CD4-positive, alpha-beta T cell (primary cell): ENCODE data around the gene BTBD9. TPM values are rescaled to one million over a fixed set of nuclear protein-coding genes. Genes with fewer than 3 reads are reported as not detected.
A peak's percentile ranks its signal among the peaks of the same experiment; 100 is the strongest.

Source experiments
- ATAC-seq: fragments of 200-7000 bp; cut with Tn5 transposase; one replicate; pipeline ENCODE4 v1.10.0; 2022; ENCODE audit warnings: mild to moderate bottlenecking; ENCODE audit not compliant: poor library complexity
- CTCF ChIA-PET: fragments of 350-600 bp; sonication (Branson Sonifier 250); formaldehyde crosslinking; loops from one replicate; lab custom pipeline; 2021; ENCODE audit warnings: antibody characterized with exemption, inconsistent platforms; lab: Charles Lee
- POLR2A ChIA-PET: fragments of 350-600 bp; sonication (Branson Sonifier 250); formaldehyde crosslinking; loops from one replicate; lab custom pipeline; 2021; ENCODE audit warnings: antibody characterized with exemption, inconsistent platforms; lab: Charles Lee
- DNase-seq, 14 experiments: peaks; one replicate each; pipeline ENCODE4 v3.0.0-alpha.2; 2013 to 2020; ENCODE audit warnings: mixed read lengths in 2 of 14
- H3K27ac ChIP-seq, 2 donors: one replicate each; pipeline versions ENCODE4 v1.5.1 to v1.7.0; 2013; ENCODE audit warnings: low read length in 2 of 2, low read depth in 1 of 2, mild to moderate bottlenecking in 1 of 2
- H3K27me3 ChIP-seq, 2 experiments: 1 replicate in 1 of 2; 2 replicates in 1 of 2; pipeline versions ENCODE4 v1.6.1 to v1.7.0; 2013; ENCODE audit warnings: low read length in 2 of 2, control low read depth in 1 of 2, mild to moderate bottlenecking in 1 of 2, moderate library complexity in 1 of 2; ENCODE audit not compliant: insufficient read depth in 2 of 2, control insufficient read depth in 1 of 2
- H3K36me3 ChIP-seq: one replicate; pipeline ENCODE4 v1.6.1; 2013; ENCODE audit warnings: low read length, control low read depth; ENCODE audit not compliant: insufficient read depth
- H3K4me1 ChIP-seq: one replicate; pipeline ENCODE4 v1.6.1; 2013; ENCODE audit warnings: low read length, control low read depth; ENCODE audit not compliant: insufficient read depth
- H3K4me3 ChIP-seq: one replicate; pipeline ENCODE4 v1.5.1; 2013; ENCODE audit warnings: mild to moderate bottlenecking, low read length, moderate library complexity
- H3K9me3 ChIP-seq, 2 experiments: 1 replicate in 1 of 2; 2 replicates in 1 of 2; pipeline versions ENCODE4 v1.6.1 to v1.7.0; 2013; ENCODE audit warnings: low read length in 2 of 2, mild to moderate bottlenecking in 2 of 2, control low read depth in 1 of 2, moderate library complexity in 1 of 2; ENCODE audit not compliant: control insufficient read depth in 1 of 2, insufficient read depth in 1 of 2
- H3K27ac Mint-ChIP-seq: one replicate; pipeline ENCODE4 v1.8.0; 2020; ENCODE audit warnings: mixed read lengths
- H3K27me3 Mint-ChIP-seq: one replicate; pipeline ENCODE4 v1.8.0; 2021; ENCODE audit warnings: mixed read lengths
- H3K36me3 Mint-ChIP-seq: one replicate; pipeline ENCODE4 v1.8.0; 2021; ENCODE audit warnings: low read depth, mixed read lengths
- H3K4me1 Mint-ChIP-seq: one replicate; pipeline ENCODE4 v1.8.0; 2021; ENCODE audit warnings: low read depth, mixed read lengths
- H3K4me3 Mint-ChIP-seq: one replicate; pipeline ENCODE4 v1.8.0; 2020; ENCODE audit warnings: mild to moderate bottlenecking, mixed read lengths
- H3K9me3 Mint-ChIP-seq: one replicate; pipeline ENCODE4 v1.8.0; 2020; ENCODE audit warnings: mixed read lengths
- CTCF ChIP-seq: fragments of 200-600 bp; IDR thresholded peaks from one replicate; pipeline ENCODE4 v1.8.0; 2022; ENCODE audit warnings: antibody characterized with exemption, mild to moderate bottlenecking
- intact Hi-C, 2 experiments: fragments of 100-400 bp; cut with DNase I in 1 of 2; cut with micrococcal nuclease in 1 of 2; formaldehyde crosslinking; loops; one replicate each; pipeline versions ENCODE4 v1.15.1 to v1.9.0; 2023 to 2025; cut with DNase I, micrococcal nuclease
- total RNA-seq, 174 experiments: library from RNA in 2 of 174; stranded (reverse) in 2 of 174; gene quantifications; one replicate each; pipeline ENCODE4 v1.2.3 and lab custom pipeline; 2021 to 2026

Gene BTBD9
- total RNA-seq, 2 experiments from 2014 or later: 58.7 to 59.3 TPM

- peaks cover 22% of the 10 kb centered on the region for H3K36me3 ChIP-seq
- H3K4me3 ChIP-seq: no peak overlapping the region
- no peaks in the 10 kb centered on the region for H3K27me3 Mint-ChIP-seq
- H3K27ac Mint-ChIP-seq: peak overlapping the region; percentile 36
- no peaks in the 10 kb centered on the region for H3K9me3 ChIP-seq
- ChIA-PET CTCF (no interaction called here), POLR2A (no interaction called here)
- H3K9me3 Mint-ChIP-seq: no peaks in the 10 kb centered on the region
- DNase-seq (no peak), ATAC-seq (no peak)
- H3K4me1 ChIP-seq: no peaks in the 10 kb centered on the region
- peaks cover 49% of the 10 kb centered on the region for H3K36me3 Mint-ChIP-seq
- H3K4me1 Mint-ChIP-seq: peaks cover 5% of the 10 kb centered on the region
- no peak overlapping the region for H3K4me3 Mint-ChIP-seq
- no peaks in the 10 kb centered on the region for H3K27me3 ChIP-seq
- no peak overlapping the region for H3K27ac ChIP-seq
- TF ChIP-seq CTCF: no peak
- intact Hi-C loops: no loop called here
Observed at GRCh38 chr6:38148606-38149005, 491.1 kb downstream of the BTBD9 start.

- Mint-ChIP-seq H3K4me3 (no peak overlapping the region), H3K27me3 (no peaks in the 10 kb centered on the region), H3K9me3 (no peaks in the 10 kb centered on the region), H3K27ac (peak overlapping the region; percentile 3), H3K4me1 (peaks cover 5% of the 10 kb centered on the region), H3K36me3 (peaks cover 37% of the 10 kb centered on the region)
- Histone ChIP-seq H3K27me3 (no peaks in the 10 kb centered on the region), H3K4me1 (no peaks in the 10 kb centered on the region), H3K9me3 (no peaks in the 10 kb centered on the region), H3K36me3 (peaks cover 13% of the 10 kb centered on the region), H3K4me3 (no peak overlapping the region), H3K27ac (no peak overlapping the region)
- ChIA-PET POLR2A (no interaction called here), CTCF (no interaction called here)
- TF ChIP-seq CTCF: no peak
- DNase-seq: no peak
- ATAC-seq: no peak
- intact Hi-C loops: no loop called here
Observed at GRCh38 chr6:38146734-38147027, 493.0 kb downstream of the BTBD9 start.

GRCh38 chr6:38146021-38146733 lies 493.6 kb downstream of the BTBD9 start:
- intact Hi-C loops: no loop called here

More at GRCh38 chr6:38146021-38146733, 493.6 kb downstream of the BTBD9 start:
- no peaks in the 10 kb centered on the region for H3K9me3 ChIP-seq
- CTCF ChIA-PET: no interaction called here
- POLR2A ChIA-PET: no interaction called here
- H3K36me3 Mint-ChIP-seq: peaks cover 42% of the 10 kb centered on the region
- H3K27me3 Mint-ChIP-seq: no peaks in the 10 kb centered on the region
- no peak overlapping the region for H3K4me3 ChIP-seq
- TF ChIP-seq CTCF: no peak
- H3K4me1 ChIP-seq: no peaks in the 10 kb centered on the region
- peaks cover 7% of the 10 kb centered on the region for H3K4me1 Mint-ChIP-seq
- H3K4me3 Mint-ChIP-seq: no peak overlapping the region
- no peak overlapping the region for H3K27ac ChIP-seq
- H3K36me3 ChIP-seq: peaks cover 11% of the 10 kb centered on the region
- no peaks in the 10 kb centered on the region for H3K9me3 Mint-ChIP-seq
- no peaks in the 10 kb centered on the region for H3K27me3 ChIP-seq
- no peak overlapping the region for H3K27ac Mint-ChIP-seq
- DNase-seq (no peak), ATAC-seq (no peak)
